ENCODE results near the gene C2orf74.

Gene C2orf74

DNA sequence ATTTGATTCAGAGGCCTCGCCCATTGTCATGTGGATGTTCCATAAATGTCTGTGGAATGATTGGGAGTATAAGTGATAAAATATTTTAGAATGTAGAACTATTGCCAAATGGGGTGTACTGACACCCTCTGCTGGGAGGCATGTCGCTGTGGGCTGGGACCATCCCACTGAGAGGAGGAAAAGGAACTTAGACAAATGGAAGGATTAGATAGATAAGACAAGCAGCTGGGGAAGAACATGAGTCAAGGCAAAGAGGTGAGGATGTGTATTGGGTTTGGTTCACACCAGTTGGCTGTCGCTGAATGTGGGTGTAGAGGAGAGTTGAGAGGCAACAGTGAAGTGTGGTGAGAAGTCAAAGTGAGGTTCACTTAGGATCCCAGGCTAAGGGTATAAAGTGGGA is 4.0 kb downstream of the C2orf74 start:
- TF ChIP-seq, protein P1, sequence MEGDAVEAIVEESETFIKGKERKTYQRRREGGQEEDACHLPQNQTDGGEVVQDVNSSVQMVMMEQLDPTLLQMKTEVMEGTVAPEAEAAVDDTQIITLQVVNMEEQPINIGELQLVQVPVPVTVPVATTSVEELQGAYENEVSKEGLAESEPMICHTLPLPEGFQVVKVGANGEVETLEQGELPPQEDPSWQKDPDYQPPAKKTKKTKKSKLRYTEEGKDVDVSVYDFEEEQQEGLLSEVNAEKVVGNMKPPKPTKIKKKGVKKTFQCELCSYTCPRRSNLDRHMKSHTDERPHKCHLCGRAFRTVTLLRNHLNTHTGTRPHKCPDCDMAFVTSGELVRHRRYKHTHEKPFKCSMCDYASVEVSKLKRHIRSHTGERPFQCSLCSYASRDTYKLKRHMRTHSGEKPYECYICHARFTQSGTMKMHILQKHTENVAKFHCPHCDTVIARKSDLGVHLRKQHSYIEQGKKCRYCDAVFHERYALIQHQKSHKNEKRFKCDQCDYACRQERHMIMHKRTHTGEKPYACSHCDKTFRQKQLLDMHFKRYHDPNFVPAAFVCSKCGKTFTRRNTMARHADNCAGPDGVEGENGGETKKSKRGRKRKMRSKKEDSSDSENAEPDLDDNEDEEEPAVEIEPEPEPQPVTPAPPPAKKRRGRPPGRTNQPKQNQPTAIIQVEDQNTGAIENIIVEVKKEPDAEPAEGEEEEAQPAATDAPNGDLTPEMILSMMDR (IDR thresholded peaks at IDR 0.05; ENCODE audit: low read depth, low read length) = no peak
- Histone ChIP-seq H3K36me3 (peaks cover 3% of the 10 kb centered on the region), H3K27ac (no peak overlapping the region), H3K9me3 (ENCODE audit: severe bottlenecking) (no peaks in the 10 kb centered on the region), H3K4me3 (ENCODE audit: low read depth, low read length) (no peak overlapping the region), H3K27me3 (ENCODE audit: insufficient read depth, low read depth, severe bottlenecking) (no peaks in the 10 kb centered on the region)
- no peak for DNase-seq

GRCh38 chr2:61167579-61167978 is 5.6 kb downstream of the C2orf74 start:
- no peak overlapping the region for H3K27ac ChIP-seq
- H3K36me3 ChIP-seq = peaks cover 3% of the 10 kb centered on the region
- no peak for DNase-seq
- no peak overlapping the region for H3K4me3 ChIP-seq (ENCODE audit: low read depth, low read length)
- TF ChIP-seq, protein P1 (IDR thresholded peaks at IDR 0.05; ENCODE audit: low read depth, low read length) = no peak
- no peaks in the 10 kb centered on the region for H3K9me3 ChIP-seq (ENCODE audit: severe bottlenecking)
- no peaks in the 10 kb centered on the region for H3K27me3 ChIP-seq (ENCODE audit: insufficient read depth, low read depth, severe bottlenecking)

DNA sequence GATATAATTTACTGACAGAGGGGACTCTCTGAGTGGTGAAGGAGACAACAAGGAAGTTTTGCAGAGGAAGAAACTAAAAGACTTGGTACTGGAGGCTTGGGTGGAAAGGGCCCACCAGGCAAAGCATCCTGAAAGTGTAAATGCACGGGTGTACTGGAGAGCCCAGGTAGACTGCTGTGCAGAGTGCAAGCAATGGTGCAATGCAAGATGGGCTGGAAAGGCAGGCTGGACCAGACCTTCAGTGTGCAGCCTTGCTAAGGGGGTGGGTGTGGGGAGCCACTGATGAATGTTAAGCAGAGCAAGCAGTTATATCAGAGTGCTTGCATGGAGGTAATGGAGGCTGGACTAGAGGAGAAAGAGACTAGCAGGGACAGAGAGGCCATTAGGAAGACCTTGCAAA is 10.7 kb downstream of the C2orf74 start:
- H3K36me3 ChIP-seq = no peaks in the 10 kb centered on the region
- no peak for DNase-seq
- TF ChIP-seq, protein P1 (IDR thresholded peaks at IDR 0.05; ENCODE audit: low read depth, low read length) = no peak

DNA sequence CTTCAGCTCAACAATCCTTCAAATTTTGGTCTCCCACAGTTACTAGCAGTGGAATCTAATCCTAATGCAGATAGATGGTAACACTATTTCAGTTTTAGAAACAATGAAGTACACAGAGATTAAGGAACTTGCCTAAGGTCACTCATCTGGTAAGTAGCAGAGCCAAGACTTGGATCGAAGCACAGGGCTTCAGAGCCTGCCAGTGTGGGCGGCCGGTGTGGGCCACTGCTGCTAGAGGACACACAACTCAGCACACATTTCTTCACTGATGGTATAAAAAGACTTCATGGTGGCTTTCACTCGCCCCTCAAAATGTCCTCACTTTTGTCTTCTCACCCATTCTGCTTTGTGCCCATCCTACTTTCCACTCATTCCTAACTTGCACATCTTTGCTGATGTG is 11.1 kb downstream of the C2orf74 start:
- DNase-seq = no peak
- Histone ChIP-seq H3K4me3 (ENCODE audit: low read depth, low read length) (no peak overlapping the region), H3K36me3 (no peaks in the 10 kb centered on the region), H3K27me3 (ENCODE audit: insufficient read depth, low read depth, severe bottlenecking) (no peaks in the 10 kb centered on the region), H3K27ac (no peak overlapping the region), H3K9me3 (ENCODE audit: severe bottlenecking) (peaks cover 3% of the 10 kb centered on the region)
- TF ChIP-seq, protein P1 (IDR thresholded peaks at IDR 0.05; ENCODE audit: low read depth, low read length) = no peak

More for the DNA sequence above, 10.7 kb downstream of the C2orf74 start:
- Histone ChIP-seq H3K9me3 (ENCODE audit: severe bottlenecking) (peaks cover 3% of the 10 kb centered on the region), H3K4me3 (ENCODE audit: low read depth, low read length) (no peak overlapping the region), H3K27me3 (ENCODE audit: insufficient read depth, low read depth, severe bottlenecking) (no peaks in the 10 kb centered on the region), H3K27ac (no peak overlapping the region)

- Histone ChIP-seq H3K27me3 (ENCODE audit: insufficient read depth, low read depth, severe bottlenecking) (no peaks in the 10 kb centered on the region), H3K4me3 (ENCODE audit: low read depth, low read length) (no peak overlapping the region), H3K27ac (no peak overlapping the region), H3K9me3 (ENCODE audit: severe bottlenecking) (peaks cover 3% of the 10 kb centered on the region), H3K36me3 (peaks cover 12% of the 10 kb centered on the region)
- TF ChIP-seq, protein P1 (IDR thresholded peaks at IDR 0.05; ENCODE audit: low read depth, low read length) = no peak
- DNase-seq = no peak
These were observed 13.0 kb downstream of the C2orf74 start for GRCh38 chr2:61175036-61175435.
